EH (cell line): ENCODE results near the gene SMIM24.
A peak's percentile ranks its signal among the peaks of the same experiment; 100 is the strongest.

Experiments
- DNase-seq: peaks from one replicate; pipeline ENCODE4 v3.0.0-alpha.2; 2015; ENCODE audit warnings: low read depth

The SMIM24 gene

GRCh38 chr19:3497757-3498520, 17.6 kb upstream of the SMIM24 start:
- DNase-seq = no peak

- DNase-seq = no peak
Observed at GRCh38 chr19:3496392-3497273, 16.3 kb upstream of the SMIM24 start.

- no peak for DNase-seq
Observed at GRCh38 chr19:3494559-3494958, 14.2 kb upstream of the SMIM24 start.

GRCh38 chr19:3494051-3494450, 13.7 kb upstream of the SMIM24 start:
- peak; percentile 27 for DNase-seq

- no peak for DNase-seq
Observed at GRCh38 chr19:3493651-3494050, 13.3 kb upstream of the SMIM24 start.

GRCh38 chr19:3492919-3493318, 12.6 kb upstream of the SMIM24 start:
- no peak for DNase-seq

GRCh38 chr19:3492131-3492839, 12.0 kb upstream of the SMIM24 start:
- DNase-seq = no peak

GRCh38 chr19:3491396-3492119, 11.2 kb upstream of the SMIM24 start:
- no peak for DNase-seq

- no peak for DNase-seq
Observed at GRCh38 chr19:3483226-3483628, 2.9 kb upstream of the SMIM24 start, which contains the start of gene SMIM44. Gene SMIM44, minus strand, starts transcription at chr19:3483441. Its CDS starts 38 bp downstream, at chr19:3483403.

GRCh38 chr19:3482507-3483225, 2.3 kb upstream of the SMIM24 start:
- DNase-seq = no peak

GRCh38 chr19:3481241-3482090, 1.1 kb upstream of the SMIM24 start:
- no peak for DNase-seq

- DNase-seq = peak; percentile 31
Observed at GRCh38 chr19:3479834-3480215, 500 bp downstream of the SMIM24 start.

GRCh38 chr19:3479177-3479833, 1.0 kb downstream of the SMIM24 start:
- DNase-seq = peak; percentile 45

GRCh38 chr19:3478409-3479176, 1.7 kb downstream of the SMIM24 start:
- DNase-seq = no peak

- no peak for DNase-seq
Observed at GRCh38 chr19:3477951-3478350, 2.4 kb downstream of the SMIM24 start.

- DNase-seq = no peak
Observed at GRCh38 chr19:3477506-3477905, 2.8 kb downstream of the SMIM24 start.

- DNase-seq = no peak
Observed at GRCh38 chr19:3476830-3477229, 3.5 kb downstream of the SMIM24 start.

GRCh38 chr19:3475449-3475848, 4.9 kb downstream of the SMIM24 start:
- no peak for DNase-seq

- no peak for DNase-seq
Observed at GRCh38 chr19:3474614-3475013, 5.7 kb downstream of the SMIM24 start.
